HG02759 (cell line): ENCODE measurements around the gene POLR2B.
A peak's percentile ranks its signal among the peaks of the same experiment; 100 is the strongest.
"Not testable (repeated sequence)": the region's sequence is repeated elsewhere in the genome, so short reads cannot be mapped to it uniquely, and the experiment has no call there.

Source experiments
- ATAC-seq: cut with Tn5 transposase; IDR thresholded peaks from one replicate; pipeline ENCODE4 v1.9.1; 2021; ENCODE audit warnings: mild to moderate bottlenecking, moderate library complexity; ENCODE audit not compliant: unreplicated experiment

The POLR2B gene

DNA sequence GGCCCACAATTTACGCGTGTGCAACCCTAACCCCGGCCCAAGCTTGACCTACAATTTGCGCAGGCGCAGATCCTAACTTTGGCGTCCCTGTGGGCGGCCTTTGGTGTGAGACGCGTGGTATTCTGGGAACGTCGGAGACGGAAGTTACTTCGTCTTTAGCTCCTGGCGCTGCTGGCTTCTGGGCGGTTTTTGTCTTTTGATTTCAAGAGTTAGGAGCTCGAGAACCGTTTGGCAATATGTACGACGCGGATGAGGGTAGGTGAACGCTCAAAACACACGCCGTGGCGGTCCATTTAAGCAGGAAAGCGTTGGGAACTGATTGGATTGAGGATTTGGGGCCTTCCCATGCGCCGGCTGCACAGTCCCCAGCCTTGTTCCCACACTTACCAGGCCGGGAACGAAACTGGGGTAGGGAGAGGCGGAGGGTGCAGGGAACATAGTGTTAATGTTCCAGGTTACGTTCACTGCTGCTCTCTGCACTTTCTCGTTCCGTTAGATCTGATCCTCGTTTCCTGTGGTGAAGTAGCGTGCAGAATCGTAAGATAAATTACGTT, at the start of gene POLR2B:
Gene POLR2B (plus strand): TSS at position 147 of the 554 bp plus-strand sequence. CDS start 90 bp downstream, at position 237.
- peak; percentile 53 for ATAC-seq

DNA sequence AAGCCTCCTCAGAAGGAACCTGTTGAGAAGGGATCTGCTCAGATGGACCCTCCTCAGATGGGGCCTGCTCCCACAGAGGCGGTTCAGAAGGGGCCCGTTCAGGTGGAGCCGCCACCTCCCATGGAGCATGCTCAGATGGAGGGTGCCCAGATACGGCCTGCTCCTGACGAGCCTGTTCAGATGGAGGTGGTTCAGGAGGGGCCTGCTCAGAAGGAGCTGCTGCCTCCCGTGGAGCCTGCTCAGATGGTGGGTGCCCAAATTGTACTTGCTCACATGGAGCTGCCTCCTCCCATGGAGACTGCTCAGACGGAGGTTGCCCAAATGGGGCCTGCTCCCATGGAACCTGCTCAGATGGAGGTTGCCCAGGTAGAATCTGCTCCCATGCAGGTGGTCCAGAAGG, 48.1 kb upstream of the POLR2B start:
- ATAC-seq, result no peak

DNA sequence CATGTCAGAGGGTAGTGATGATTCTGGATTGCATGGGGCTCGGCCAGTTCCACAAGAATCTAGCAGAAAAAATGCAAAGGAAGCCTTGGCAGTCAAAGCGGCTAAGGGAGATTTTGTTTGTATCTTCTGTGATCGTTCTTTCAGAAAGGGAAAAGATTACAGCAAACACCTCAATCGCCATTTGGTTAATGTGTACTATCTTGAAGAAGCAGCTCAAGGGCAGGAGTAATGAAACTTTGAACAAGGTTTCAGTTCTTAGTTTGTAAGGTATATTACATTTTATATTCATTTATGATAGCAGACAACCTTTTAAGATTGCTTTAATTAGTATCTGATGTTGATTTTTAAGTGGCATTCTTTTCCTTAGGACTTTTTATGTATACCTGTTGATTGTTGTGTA, 46.8 kb upstream of the POLR2B start:
- ATAC-seq, result no peak

DNA sequence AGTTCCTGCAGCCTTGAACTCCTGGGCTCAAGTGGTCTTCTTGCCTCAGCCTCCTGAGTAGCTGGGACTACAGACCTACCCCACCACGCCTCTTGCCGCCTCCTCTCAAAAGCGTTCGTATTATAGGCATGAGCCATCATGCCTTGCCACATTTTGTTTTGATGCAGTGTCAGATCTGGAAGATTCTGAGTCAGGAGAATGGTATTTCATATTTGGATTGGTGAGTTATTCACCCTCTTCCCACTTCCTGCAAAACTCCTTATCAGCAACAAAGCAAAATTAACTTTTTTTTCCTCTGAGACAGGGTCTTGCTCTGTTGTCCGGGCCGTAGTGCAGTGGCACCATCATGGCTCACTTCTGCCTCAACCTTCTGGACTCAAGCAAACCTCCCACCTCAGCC, 41.4 kb upstream of the POLR2B start:
- ATAC-seq, result no peak

DNA sequence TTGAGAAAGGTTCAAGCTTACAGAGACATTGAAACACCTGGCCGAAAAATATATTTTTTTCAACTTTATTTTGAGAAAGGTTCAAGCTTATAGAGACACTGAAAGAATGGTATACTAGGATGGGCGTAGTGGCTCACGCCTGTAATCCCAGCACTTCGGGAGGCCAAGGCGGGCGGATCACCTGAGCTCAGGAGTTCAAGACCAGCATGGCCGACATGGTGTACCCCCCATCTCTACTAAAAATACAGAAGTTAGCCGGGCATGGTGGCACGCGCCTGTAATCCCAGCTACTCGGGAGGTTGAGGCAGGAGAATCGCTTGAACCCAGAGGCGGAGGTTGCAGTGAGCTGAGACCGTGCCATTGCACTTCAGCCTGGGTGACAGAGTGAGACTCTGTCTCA, 38.9 kb upstream of the POLR2B start:
- ATAC-seq, result not testable (repeated sequence)

DNA sequence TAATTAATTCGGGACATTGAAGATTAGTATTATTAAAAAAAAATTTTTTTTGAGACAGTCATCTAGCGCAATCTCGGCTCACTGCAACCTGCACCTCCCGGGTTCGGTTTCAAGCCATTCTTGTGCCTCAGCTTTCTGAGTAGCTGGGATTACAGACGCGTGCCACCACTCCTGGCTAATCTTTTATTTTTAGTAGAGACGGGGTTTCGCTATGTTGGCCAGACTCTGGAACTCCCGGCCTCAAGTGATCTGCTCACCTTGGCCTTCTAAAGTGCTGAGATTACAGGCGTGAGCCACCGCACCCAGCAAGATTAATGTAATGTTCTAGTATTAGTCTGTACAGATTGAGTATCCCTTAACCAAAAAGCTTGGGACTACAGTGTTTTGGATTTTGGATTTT, 38.3 kb upstream of the POLR2B start:
- no peak for ATAC-seq

DNA sequence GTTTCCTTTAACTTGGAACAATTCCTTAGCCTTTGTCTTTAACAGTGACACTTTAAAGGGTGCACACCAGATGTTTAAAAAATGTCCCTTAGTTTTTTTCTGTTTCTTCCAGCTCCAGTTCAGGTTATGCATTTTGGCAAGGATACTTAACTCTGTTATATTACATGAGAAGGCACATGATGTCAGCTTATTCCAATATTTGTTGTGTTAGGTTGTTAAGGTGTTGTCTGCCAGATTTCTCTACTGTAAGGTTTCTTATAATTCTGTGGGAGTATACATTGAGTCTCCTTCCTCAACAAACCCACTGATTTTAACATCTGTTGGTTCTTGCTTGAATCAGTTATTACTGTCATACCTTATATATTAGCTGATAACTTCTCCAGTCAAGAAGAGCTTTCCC, 37.7 kb upstream of the POLR2B start:
- ATAC-seq, result no peak

DNA sequence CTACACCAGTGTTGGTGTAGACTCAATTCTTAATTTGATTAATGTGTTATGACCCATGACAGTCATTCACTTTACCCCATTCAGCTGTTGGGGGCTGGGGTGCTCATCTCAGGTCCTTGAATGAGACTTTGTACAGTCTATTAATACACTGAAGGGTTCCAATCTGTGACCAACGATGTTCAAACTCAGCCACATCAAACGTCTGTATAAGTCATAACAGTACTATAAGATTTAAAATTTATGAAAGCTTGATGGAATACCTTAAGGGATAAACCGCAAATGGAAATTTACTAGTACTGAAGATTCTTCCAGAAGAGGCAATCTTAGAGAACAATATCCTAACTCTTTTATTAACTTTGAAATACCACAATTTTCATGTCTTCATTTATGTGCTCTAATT, 37.3 kb upstream of the POLR2B start:
- ATAC-seq, result no peak

DNA sequence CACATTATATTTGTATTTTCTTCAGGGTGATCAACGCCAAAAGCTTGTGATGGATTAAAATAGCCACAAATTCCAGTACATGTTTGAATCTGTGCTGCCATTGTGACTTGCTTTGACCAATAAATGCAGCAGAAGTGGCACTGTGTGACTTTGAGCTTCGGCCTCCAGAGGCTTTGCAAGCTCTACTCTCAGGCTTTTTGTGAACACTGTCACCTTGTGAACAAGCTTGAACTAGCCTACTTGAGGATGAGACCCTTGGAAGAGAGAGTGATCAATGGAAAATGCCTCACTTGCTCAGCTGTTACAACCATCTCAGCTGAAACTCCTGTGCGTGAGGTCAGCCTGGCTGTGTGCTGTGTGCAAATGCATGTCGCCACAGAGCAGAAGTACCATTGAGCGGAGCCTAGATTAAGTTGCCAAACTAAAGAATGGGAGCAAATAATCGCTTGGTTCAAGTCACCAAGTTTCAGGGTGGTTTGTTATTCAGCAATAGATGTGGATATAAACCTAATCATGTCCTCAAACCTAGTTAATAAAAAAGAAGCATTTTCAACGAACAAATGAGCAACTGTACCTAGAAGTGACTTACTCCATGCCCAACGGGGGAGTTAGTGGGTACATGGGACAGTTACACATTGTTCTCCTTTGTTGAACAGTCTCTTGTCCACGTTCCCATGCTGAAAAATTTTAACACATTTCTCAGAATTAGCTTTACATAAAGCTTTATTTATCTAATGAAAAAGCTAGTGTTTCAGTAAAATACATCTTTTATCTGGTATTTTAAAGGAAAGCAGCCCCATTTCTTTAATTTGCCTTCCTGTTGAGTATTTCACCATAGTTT, 24.8 kb upstream of the POLR2B start:
- ATAC-seq, result no peak

DNA sequence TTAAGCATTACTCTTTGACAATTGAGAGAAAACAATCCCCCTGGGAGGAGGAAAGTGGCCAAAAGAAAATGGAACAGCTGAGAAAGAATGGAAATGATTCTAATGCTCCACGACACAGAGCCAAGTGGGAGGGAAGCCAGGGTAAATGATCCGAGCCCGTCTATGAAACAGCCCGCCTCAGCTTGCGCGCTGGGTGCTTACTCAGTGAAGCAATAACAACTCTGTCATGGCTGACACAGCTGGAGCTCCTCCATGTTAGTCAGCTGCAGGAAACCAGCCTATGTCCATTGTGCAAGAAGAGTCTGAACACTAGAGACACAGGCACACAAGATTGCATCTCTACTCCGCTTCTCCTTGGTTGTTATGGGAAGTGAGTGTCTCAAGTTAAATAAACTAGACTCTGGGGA, 20.6 kb upstream of the POLR2B start:
- ATAC-seq, result no peak

DNA sequence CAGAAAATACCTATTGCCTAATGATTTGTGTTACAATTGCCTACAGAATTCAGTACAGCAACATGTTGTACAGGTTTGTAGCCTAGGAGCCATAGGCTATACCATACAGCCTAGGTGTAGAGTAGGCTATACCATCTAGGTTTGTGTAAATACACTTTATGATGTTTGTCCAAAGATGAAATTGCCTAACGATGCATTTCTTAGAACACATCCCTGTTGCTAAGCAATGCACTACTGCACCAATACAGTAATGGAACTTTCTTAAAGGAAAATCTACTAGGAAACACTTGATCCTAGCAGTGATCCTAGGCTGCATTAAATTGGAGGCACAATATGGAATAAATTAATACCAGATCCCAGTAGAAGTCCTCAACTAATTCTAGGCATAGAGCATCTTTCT, 19.6 kb upstream of the POLR2B start:
- no peak for ATAC-seq

DNA sequence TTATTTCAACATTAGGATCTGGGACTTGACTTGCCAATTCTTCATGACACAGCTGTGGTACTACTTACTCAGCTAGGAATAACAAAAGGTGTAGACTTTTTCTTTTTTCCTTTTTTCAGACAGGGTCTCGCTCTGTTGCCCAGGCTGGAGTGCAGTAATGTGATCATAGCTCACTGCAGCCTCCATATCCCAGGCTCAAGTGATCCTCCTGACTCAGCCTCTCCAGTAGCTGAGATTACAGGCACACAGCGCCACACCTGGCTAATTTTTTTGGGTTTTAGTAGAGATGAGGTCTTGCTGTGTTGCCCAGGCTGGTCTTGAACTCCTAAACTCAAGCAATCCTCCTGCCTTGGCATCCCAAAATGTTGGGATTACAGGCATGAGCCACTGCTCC, 17.6 kb upstream of the POLR2B start:
- no peak for ATAC-seq

GRCh38 chr4:56971383-56971782, 7.3 kb upstream of the POLR2B start:
- ATAC-seq, result no peak

DNA sequence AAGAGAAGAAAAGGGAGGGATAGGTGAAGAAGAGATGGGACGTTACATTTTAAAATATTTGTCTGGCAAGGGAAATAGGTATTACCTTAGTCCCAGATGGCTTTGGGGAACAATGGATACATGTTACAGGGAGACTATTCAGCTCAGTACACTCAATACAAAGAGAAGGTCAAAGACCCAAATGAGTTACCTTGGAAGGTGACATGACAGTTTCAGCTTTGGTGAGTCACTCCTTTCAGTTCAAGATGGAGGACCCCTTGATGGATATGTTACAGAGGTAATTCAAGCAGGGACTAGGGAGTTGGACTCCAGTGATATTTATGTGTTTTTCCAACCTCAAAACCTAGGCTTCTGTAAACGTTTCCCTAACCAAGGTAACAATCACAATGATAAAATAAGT, 6.3 kb upstream of the POLR2B start:
- ATAC-seq, result no peak

DNA sequence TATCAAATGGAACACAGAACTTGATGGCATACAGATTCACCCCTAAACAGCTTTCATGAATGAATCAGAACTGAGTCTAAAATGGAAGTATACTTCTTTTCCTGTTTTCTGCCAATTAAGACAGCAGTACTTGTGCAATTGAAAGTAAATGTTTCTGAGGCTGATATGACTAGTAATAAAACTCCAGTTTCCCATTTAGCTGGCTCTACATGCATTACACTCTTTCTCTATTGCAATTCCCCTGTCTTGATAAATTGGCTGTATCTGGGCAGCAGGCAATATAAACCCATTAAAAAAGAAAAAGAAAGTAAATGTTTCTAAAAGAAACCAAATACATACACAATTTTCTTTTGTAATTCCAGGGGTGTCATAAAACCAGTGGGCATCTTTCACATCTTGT, 5.9 kb upstream of the POLR2B start:
- no peak for ATAC-seq

GRCh38 chr4:56973336-56973735, 5.4 kb upstream of the POLR2B start:
- no peak for ATAC-seq

DNA sequence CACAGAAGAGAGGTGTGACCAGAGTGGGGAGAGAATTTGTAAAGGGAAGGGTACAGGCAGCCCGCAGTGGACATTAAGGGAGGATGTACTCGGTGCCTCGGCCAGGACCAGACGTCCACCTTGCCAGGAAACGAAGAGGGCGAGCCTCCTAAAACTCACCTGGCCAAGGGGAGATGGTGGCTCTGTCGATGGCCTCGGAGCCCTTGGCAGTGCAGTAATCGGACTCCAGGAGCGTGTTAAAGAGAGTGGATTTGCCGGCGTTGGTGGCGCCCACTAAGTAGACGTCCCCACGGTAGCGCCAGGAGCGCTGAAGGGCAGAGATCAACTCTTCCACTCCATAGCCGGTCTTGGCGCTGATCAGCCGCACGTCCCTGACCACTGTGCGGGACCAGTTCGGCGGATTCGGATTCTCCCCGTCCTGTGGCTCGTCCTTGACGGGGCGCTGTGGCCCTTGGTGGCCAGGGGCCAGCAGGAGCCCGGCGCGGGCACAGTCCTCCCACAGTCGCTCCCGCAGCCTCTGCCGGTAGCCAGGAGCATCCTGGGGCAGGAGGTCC, 2.3 kb upstream of the POLR2B start:
- no peak for ATAC-seq

DNA sequence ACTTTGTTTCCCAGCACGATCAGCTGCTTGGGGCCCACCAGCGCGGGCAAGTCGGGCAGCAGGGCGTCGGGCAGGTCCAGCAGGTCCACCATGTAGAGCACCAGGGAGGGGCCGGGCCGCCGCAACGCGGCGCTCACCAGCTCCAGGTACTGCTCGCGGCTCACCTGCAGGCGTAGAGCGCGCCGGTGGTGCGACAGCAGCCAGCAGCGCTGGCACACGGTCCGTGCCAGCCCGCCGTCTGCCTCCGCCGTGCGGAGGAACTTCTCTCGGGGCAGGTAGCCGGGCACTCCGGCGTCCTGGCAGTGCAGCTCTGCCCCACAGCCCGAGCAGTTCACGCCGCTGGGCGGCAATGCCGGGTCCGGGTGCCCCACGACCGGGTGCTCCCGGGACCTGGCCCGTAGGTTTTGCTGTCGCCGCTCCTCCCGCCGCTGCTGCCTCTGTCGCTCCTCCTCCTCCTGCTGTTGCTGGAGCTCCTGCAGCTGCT, 1.8 kb upstream of the POLR2B start:
- ATAC-seq, result peak; percentile 28

DNA sequence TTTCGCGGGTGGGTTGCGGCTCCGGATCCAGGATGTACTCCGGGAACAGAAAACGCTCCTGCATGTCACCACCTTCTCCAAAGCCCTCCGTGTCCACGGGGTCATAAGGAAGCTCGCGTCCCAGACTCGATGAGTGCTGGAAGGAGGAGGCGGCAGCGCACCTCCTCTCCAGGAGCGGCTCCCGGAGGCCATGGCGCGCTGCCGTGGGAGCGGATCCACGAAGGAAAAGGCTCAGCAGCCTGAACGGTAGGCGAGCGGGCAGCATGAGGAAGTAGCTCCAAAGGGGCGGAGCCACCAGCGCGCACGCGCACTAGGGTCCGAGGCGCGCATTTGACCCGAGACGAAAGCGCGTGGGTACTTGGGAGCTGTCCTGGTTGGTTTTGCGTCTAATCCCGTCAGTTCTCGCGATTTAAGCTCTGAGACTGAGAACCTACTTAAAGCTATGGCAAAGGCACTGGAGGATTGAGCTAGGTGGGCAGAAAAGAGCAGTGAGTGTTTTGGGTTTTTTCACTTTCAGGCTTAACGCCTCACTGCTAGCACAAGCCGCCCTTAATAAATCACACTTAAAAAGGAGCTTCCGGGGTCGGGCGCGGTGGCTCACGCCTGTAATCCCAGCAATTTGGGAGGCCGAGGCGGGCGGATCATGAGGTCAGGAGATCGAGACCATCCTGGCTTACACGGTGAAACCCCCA, 1.2 kb upstream of the POLR2B start, which contains the start of gene NOA1:
Gene NOA1 (minus strand): TSS at position 286 of the 692 bp plus-strand sequence. CDS start 21 bp downstream, at position 265.
- ATAC-seq, result peak; percentile 84

DNA sequence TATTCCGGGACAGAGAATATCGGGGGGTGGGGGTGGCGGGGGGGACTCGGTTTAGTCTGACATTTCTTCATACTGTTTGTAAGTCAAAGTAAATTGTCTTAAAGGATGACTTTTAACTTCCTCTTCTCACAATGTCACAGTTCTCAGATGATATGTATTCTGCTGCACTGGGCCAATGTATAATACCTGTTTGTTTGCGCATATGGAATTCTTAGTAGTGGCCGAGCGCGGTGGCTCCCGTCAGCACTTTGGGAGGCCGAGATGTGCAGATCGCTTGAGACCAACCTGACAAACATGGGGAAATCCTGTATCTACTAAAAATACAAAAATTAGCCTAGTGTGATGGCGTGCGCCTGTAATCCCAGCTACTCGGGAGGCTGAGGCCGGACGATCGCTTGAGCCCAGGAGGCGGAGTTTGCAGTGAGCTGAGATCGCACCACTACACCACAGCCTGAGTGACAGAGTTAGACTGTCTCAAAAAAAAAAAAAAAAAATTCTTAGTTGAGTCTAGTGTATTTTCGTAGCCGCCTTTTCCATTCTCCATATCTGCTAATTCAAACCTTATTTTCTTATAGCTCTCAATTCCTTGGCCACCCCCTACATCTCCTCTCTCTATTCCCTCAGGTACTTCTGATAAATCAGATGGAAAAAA, 851 bp downstream of the POLR2B start:
- ATAC-seq, result no peak

GRCh38 chr4:56981795-56982201, 3.1 kb downstream of the POLR2B start:
- ATAC-seq, result no peak
